Stimulated activated naive CD8-positive, alpha-beta T cell treated with anti-CD3 and anti-CD28 coated beads, Interleukin-15, amount 100 ng/mL, for 72 hours (primary cell): Measurements from ENCODE around the gene GPR132.

Experiments
- ATAC-seq: fragments of 150-1000 bp; cut with Tn5 transposase; 2 replicates; pipeline ENCODE4 v1.10.0; 2021; ENCODE audit warnings: mild to moderate bottlenecking, moderate library complexity
- DNase-seq, 2 donors: peaks; one replicate each; pipeline ENCODE4 v3.0.0; 2021 to 2022
- H3K27ac Mint-ChIP-seq, 2 donors: one replicate each; pipeline ENCODE4 v1.8.0; 2022; ENCODE audit warnings: mild to moderate bottlenecking in 2 of 2, mixed read lengths in 2 of 2, moderate library complexity in 2 of 2
- H3K27me3 Mint-ChIP-seq: one replicate; pipeline ENCODE4 v1.8.0; 2022; ENCODE audit warnings: mixed read lengths
- H3K4me1 Mint-ChIP-seq: one replicate; pipeline ENCODE4 v1.8.0; 2022; ENCODE audit warnings: mild to moderate bottlenecking, mixed read lengths
- H3K4me3 Mint-ChIP-seq, 2 donors: one replicate each; pipeline ENCODE4 v1.8.0; 2022; ENCODE audit warnings: mild to moderate bottlenecking in 2 of 2, mixed read lengths in 2 of 2, moderate library complexity in 1 of 2
- H3K9me3 Mint-ChIP-seq, 2 donors: one replicate each; pipeline ENCODE4 v1.8.0; 2022; ENCODE audit warnings: mixed read lengths in 2 of 2

Gene GPR132

GRCh38 chr14:105094193-105094907 is 29.1 kb upstream of the GPR132 start:
- DNase-seq (no peak), ATAC-seq (no peak)
- peak overlapping the region; percentile 80 to 85 for H3K4me3 Mint-ChIP-seq
- H3K4me1 Mint-ChIP-seq, result peaks cover 38% of the 10 kb centered on the region
- H3K9me3 Mint-ChIP-seq, result no peaks in the 10 kb centered on the region
- H3K27ac Mint-ChIP-seq, result peak overlapping the region in 1 of 2 donors; percentile 65
- no peaks in the 10 kb centered on the region for H3K27me3 Mint-ChIP-seq

DNA sequence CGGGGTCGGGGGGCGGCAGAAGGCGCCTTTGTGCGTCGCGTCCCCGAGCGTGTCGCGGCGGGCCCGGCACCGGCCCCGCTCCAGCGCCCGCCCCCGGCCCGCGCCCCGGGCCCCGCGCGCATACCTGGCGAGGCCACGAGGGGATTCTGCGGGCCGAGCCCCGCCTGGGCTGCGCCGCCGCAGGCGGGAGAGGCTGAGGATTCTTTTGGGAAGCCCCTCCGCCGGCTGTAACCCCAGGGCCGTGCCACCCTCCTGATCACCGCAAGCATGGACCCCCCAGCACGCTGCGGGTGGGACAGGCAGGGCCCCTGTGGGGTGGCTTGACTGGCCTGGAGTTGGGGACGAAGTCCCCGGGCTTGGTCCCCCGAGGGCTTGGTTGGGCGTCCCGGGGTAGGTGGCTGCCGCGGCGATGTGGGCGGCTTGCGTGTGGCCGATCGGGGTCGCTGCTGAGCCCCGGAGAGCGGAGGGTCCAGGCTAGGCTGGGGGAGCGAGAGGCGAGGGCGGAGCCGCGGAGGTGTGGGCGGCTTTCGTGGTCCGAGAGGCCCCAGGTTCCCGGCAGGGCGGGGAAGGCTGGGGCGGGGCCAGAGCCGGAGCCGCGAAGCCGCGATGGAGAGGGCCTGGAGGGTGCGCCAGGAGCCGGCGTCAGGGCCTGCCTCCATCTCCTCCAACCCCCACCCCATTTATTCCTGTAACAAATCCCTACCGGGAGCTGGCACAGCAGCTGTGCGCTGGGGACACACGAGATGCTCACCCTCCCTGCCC is 28.4 kb upstream of the GPR132 start:
- H3K27ac Mint-ChIP-seq, result peak overlapping the region in 1 of 2 donors; percentile 65

GRCh38 chr14:105093038-105093430 is 27.8 kb upstream of the GPR132 start:
- Mint-ChIP-seq H3K27me3 (peaks cover 8% of the 10 kb centered on the region), H3K9me3 (no peaks in the 10 kb centered on the region), H3K4me3 (peak overlapping the region; percentile 87 to 90), H3K27ac (peak overlapping the region; percentile 81 to 87), H3K4me1 (peaks cover 44% of the 10 kb centered on the region)
- DNase-seq (peak; percentile 64 to 66), ATAC-seq (peak; percentile 52)

More for the DNA sequence above, 28.4 kb upstream of the GPR132 start:
- H3K9me3 Mint-ChIP-seq, result no peaks in the 10 kb centered on the region
- ATAC-seq, result peak; percentile 83
- peak overlapping the region; percentile 80 to 85 for H3K4me3 Mint-ChIP-seq
- peaks cover 3% of the 10 kb centered on the region for H3K27me3 Mint-ChIP-seq
- DNase-seq, result peak; percentile 84 to 88
- peaks cover 39% of the 10 kb centered on the region for H3K4me1 Mint-ChIP-seq

DNA sequence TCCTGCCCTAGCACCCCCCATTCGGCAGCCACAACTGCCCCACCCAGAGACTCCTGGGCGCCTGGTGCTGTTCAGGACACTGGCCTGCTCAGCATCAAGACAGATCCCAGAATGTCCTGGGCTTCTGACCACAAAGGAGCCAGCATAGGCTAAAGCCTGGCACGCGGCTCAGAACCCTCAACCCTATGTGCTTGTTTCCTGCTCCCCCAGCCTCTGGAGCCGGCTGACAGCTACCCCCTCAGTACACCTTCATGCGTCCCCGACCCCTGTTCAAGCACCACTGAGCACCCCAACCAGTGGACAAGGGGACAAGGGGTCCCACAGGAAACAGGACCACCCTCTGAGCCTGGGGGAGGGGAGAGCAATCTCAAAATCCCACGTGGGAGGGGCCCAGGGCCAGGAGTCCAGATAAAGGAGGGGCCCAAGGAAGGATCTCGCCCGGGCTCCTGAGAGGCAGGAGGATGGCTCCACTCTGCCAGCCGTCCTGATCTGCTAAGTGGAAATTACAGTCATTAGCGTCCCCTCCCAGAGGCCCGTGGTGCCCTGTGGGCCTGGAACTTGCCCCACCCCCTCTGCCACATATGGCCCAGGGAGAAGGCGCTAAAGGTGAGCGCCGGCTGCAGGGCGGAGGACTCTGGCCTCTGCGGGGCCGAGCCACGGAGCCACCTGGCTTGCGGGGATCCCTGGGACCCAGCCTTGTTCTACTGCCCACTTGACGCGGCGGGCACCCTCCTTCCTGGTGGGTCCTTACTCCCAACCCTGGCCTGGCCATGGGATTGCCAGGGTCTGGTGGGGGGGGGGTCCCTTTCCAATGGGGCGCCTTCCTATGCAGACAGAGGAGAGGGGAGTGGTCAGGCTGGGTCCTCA is 27.2 kb upstream of the GPR132 start:
- H3K4me3 Mint-ChIP-seq, result peak overlapping the region; percentile 87 to 90
- H3K4me1 Mint-ChIP-seq, result peaks cover 44% of the 10 kb centered on the region
- H3K27me3 Mint-ChIP-seq, result peaks cover 8% of the 10 kb centered on the region
- no peak for ATAC-seq
- peak overlapping the region; percentile 81 to 87 for H3K27ac Mint-ChIP-seq
- H3K9me3 Mint-ChIP-seq, result no peaks in the 10 kb centered on the region
- DNase-seq, result peak in 1 of 2 donors; percentile 24

DNA sequence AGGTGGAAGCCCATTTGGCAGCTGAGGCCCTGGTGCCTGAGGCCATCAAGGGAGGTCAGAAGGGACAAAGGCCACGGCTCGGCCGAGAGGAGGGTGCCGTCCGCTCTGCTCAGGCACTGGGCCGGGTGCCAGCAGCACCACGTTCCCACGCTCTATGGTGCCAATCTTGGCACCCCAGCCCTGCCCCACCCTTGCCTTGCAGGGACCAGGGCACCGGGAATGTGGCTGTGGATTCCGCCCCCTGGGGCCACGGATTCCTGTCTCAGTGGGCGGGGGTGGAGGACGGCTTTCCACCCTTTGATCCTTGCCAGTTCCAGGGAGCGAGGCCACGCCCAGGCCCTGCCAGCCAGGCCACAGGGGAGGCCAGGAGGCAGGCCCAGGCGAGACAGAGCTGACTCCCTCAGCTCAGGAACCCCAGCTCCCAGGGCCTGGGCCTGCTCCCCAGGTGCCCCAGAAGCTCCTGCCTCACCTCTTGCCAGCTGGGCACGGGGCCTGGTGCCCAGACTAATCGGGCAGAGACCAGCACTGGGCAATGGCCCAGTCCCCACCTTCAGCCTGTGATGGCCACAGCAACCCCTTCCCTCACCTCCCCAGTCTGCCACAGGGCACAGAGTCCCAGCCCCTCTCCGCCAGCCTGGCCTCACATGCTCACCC is 26.4 kb upstream of the GPR132 start:
- Mint-ChIP-seq H3K27me3 (peaks cover 8% of the 10 kb centered on the region), H3K4me3 (no peak overlapping the region), H3K9me3 (no peaks in the 10 kb centered on the region), H3K27ac (no peak overlapping the region), H3K4me1 (peaks cover 51% of the 10 kb centered on the region)
- DNase-seq, result peak in 1 of 2 donors; percentile 27
- ATAC-seq, result no peak

DNA sequence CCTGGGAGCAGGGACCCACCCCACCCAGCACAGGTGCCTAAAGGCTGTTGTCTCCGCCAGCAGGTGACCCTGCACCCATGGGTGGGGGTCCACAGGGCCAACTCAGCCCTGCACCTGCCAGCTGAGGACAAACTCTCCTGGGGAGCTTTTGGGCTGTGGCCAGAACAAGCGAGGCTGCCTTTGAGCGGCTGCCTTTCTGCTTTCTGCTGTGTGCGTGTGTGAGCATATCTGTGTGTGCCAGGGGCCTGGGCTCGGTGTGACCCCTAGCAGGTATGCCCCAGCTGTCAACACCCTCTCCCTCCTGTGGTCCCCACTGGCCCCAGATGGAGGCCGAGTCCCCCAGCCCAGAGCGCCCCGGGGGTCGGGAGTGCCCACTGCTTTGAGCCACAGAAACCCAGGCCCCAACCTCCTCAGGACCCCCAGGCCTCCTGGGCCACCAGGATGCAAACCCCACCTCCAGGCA is 25.9 kb upstream of the GPR132 start:
- ATAC-seq, result no peak
- Mint-ChIP-seq H3K4me1 (peaks cover 56% of the 10 kb centered on the region), H3K27me3 (peaks cover 8% of the 10 kb centered on the region), H3K9me3 (no peaks in the 10 kb centered on the region), H3K4me3 (no peak overlapping the region), H3K27ac (no peak overlapping the region)
- peak in 1 of 2 donors; percentile 45 for DNase-seq

- no peaks in the 10 kb centered on the region for H3K9me3 Mint-ChIP-seq
- DNase-seq (peak; percentile 87), ATAC-seq (peak; percentile 49)
- peaks cover 8% of the 10 kb centered on the region for H3K27me3 Mint-ChIP-seq
- no peak overlapping the region for H3K4me3 Mint-ChIP-seq
- H3K27ac Mint-ChIP-seq, result no peak overlapping the region
- peaks cover 61% of the 10 kb centered on the region for H3K4me1 Mint-ChIP-seq
Measured at GRCh38 chr14:105090493-105091053, 25.3 kb upstream of the GPR132 start.

GRCh38 chr14:105089746-105090492 is 24.7 kb upstream of the GPR132 start:
- H3K27ac Mint-ChIP-seq, result no peak overlapping the region
- ATAC-seq (no peak), DNase-seq (no peak)
- H3K27me3 Mint-ChIP-seq, result peaks cover 8% of the 10 kb centered on the region
- H3K9me3 Mint-ChIP-seq, result no peaks in the 10 kb centered on the region
- no peak overlapping the region for H3K4me3 Mint-ChIP-seq
- H3K4me1 Mint-ChIP-seq, result peaks cover 67% of the 10 kb centered on the region

- ATAC-seq, result no peak
Measured at GRCh38 chr14:105088812-105089745, 23.8 kb upstream of the GPR132 start.

GRCh38 chr14:105087963-105088811 is 23.0 kb upstream of the GPR132 start:
- no peak for ATAC-seq
- Mint-ChIP-seq H3K27ac (no peak overlapping the region), H3K4me1 (peaks cover 54% of the 10 kb centered on the region), H3K9me3 (peaks cover 0 to 7% of the 10 kb centered on the region in 2 donors), H3K4me3 (peak overlapping the region; percentile 69 to 89), H3K27me3 (peaks cover 8% of the 10 kb centered on the region)
- DNase-seq, result no peak

More at GRCh38 chr14:105088812-105089745, 23.8 kb upstream of the GPR132 start:
- Mint-ChIP-seq H3K27ac (no peak overlapping the region), H3K4me1 (peaks cover 60% of the 10 kb centered on the region), H3K27me3 (peaks cover 8% of the 10 kb centered on the region), H3K9me3 (peaks cover 0 to 1% of the 10 kb centered on the region in 2 donors), H3K4me3 (peak overlapping the region in 1 of 2 donors; percentile 58)
- DNase-seq, result no peak

DNA sequence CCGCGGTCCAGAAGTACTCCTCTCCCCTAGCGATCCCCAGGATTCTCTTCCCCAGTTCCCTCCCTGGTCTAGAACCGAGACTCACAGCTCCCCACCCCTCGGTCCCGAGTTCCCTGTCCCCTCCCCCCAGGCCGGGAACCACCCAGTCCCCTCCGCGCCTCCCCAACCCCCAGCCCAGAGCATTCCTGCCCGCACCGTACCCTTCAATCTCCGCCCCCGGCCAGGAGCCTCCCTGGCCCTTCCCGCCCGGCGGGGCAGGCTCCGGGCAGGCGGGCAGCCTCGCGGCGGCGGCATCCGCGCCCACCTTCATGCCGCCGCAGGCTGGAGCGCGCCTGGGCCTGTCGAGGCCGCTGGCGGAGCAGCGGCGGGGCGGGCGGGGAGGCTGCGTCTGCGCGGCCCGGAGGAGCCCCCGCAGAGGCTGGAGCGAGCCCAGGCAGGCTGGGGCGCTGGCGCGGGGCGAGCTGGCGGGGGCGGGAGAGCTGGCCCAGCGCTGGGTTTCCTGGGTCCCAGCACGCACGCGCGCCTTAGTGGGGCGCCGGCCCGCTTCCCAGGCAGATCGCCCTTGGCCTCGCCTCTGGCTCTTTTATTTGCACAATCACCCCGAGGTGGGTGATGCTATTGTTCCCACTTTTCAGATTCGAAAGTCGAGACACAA is 22.2 kb upstream of the GPR132 start:
- Mint-ChIP-seq H3K9me3 (peaks cover 0 to 7% of the 10 kb centered on the region in 2 donors), H3K27me3 (peaks cover 8% of the 10 kb centered on the region), H3K27ac (no peak overlapping the region)

DNA sequence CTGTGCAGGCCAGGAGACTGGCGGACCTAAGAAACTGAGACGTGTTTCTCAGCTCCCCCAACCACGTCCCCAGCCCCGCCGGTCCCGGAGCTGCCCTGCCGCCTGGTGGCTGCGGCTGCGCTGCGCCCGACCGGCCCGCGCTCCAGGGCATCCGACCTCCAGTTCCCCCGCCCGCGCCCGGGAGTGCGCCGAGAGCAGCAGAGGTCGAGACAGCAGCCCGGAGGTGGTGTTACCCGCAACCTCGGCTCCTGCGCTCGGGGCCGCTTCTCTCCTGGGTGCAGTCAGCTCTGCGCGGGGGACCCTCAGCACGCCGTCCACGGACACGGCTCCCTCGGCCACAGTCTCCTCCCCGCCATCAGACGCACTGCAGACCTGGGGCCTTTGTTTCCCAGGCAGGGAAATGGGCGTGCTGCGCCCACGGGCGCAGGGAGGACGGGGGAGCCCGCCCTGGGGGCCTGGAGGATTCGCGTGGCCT is 21.6 kb upstream of the GPR132 start:
- DNase-seq (peak; percentile 90 to 93), ATAC-seq (peak; percentile 89)
- Mint-ChIP-seq H3K9me3 (peaks cover 0 to 7% of the 10 kb centered on the region in 2 donors), H3K27me3 (peaks cover 8% of the 10 kb centered on the region), H3K4me3 (peak overlapping the region; percentile 78 to 89), H3K27ac (peak overlapping the region; percentile 64 to 76), H3K4me1 (peaks cover 42% of the 10 kb centered on the region)

More for the DNA sequence above, 22.2 kb upstream of the GPR132 start:
- H3K4me1 Mint-ChIP-seq, result peaks cover 48% of the 10 kb centered on the region
- peak; percentile 17 for ATAC-seq
- peak in 1 of 2 donors; percentile 50 for DNase-seq
- peak overlapping the region; percentile 78 to 89 for H3K4me3 Mint-ChIP-seq
